Calu3 (cell line): Measurements from ENCODE around the gene NAE1. TPM values are rescaled to one million over a fixed set of nuclear protein-coding genes. Genes with fewer than 3 reads are reported as not detected.
A peak's percentile ranks its signal among the peaks of the same experiment; 100 is the strongest.

Source experiments
- Bru-seq: library from RNA; stranded (reverse); fragments of 400-500 nt; gene quantifications from one replicate; lab custom pipeline; 2021; lab: Mats Ljungman, UMichigan
- BruChase-seq, 2 experiments: library from RNA; stranded (reverse); fragments of 400-500 nt; gene quantifications; one replicate each; lab custom pipeline; 2021; lab: Mats Ljungman, UMichigan
- BruUV-seq: library from RNA; stranded (reverse); fragments of 400-500 nt; replicated peaks from 2 replicates; lab custom pipeline; 2021; lab: Mats Ljungman, UMichigan
- CTCF ChIA-PET: fragments of 300-600 bp; sonication (Branson Sonifier 250); formaldehyde crosslinking; loops from one replicate; lab custom pipeline; 2022; ENCODE audit warnings: antibody characterized with exemption; lab: Charles Lee
- DNase-seq: peaks from one replicate; pipeline ENCODE4 v3.0.0; 2022
- H3K27ac Mint-ChIP-seq: one replicate; pipeline ENCODE4 v1.8.0; 2022; ENCODE audit warnings: mixed read lengths; ENCODE audit not compliant: unreplicated experiment
- H3K27me3 Mint-ChIP-seq: one replicate; pipeline ENCODE4 v1.8.0; 2022; ENCODE audit warnings: mixed read lengths; ENCODE audit not compliant: unreplicated experiment
- H3K36me3 Mint-ChIP-seq: one replicate; pipeline ENCODE4 v1.8.0; 2022; ENCODE audit warnings: mild to moderate bottlenecking, moderate library complexity, mixed read lengths; ENCODE audit not compliant: insufficient read depth, unreplicated experiment
- H3K4me1 Mint-ChIP-seq: one replicate; pipeline ENCODE4 v1.8.0; 2022; ENCODE audit warnings: mild to moderate bottlenecking, low read depth, mixed read lengths; ENCODE audit not compliant: unreplicated experiment
- H3K4me3 Mint-ChIP-seq: one replicate; pipeline ENCODE4 v1.8.0; 2022; ENCODE audit warnings: mild to moderate bottlenecking, low read depth, moderate library complexity, mixed read lengths; ENCODE audit not compliant: unreplicated experiment
- H3K9me3 Mint-ChIP-seq: one replicate; pipeline ENCODE4 v1.8.0; 2022; ENCODE audit warnings: low read depth, mixed read lengths; ENCODE audit not compliant: unreplicated experiment
- intact Hi-C: fragments of 100-400 bp; cut with micrococcal nuclease; formaldehyde crosslinking; loops from one replicate; pipeline ENCODE4 v1.10.0; 2022; ENCODE audit not compliant: unreplicated experiment
- long read RNA-seq: library from polyadenylated mRNA; stranded (forward); transcript quantifications from one replicate; pipeline ENCODE4 v2.0.0, GENCODE V29; 2022
- total RNA-seq: library from RNA; stranded (reverse); gene quantifications from 2 replicates; pipeline ENCODE4 v1.2.3, GENCODE V29; 2022
- TF ChIP-seq, protein P1 (sequence below): fragments of 200-600 bp; IDR thresholded peaks from one replicate; pipeline ENCODE4 v1.8.0; 2022; ENCODE audit warnings: antibody characterized with exemption; ENCODE audit not compliant: unreplicated experiment

The NAE1 gene
- total RNA-seq (79.4 and 84.5 TPM in 2 replicates), Bru-seq, nascent RNA (percentile 86 among the genes with signal in this experiment), BruChase-seq, experiment 1, labeled RNA remaining after a 6-hour chase (percentile 84 among the genes with signal in this experiment), BruChase-seq, experiment 2, labeled RNA remaining after a 2-hour chase (percentile 87 among the genes with signal in this experiment)
- long read RNA-seq, transcript NAE1-204 (19 exons, 1,654 nt) = minor isoform, 5 of 125 reads
- long read RNA-seq, transcript NAE1-201 (20 exons, 1,837 nt) = major isoform, 100 of 125 reads
- long read RNA-seq, partial matches to known transcripts = 4 of 125 reads
- long read RNA-seq, other reads (novel, unspliced or antisense) = 10 of 125 reads

DNA sequence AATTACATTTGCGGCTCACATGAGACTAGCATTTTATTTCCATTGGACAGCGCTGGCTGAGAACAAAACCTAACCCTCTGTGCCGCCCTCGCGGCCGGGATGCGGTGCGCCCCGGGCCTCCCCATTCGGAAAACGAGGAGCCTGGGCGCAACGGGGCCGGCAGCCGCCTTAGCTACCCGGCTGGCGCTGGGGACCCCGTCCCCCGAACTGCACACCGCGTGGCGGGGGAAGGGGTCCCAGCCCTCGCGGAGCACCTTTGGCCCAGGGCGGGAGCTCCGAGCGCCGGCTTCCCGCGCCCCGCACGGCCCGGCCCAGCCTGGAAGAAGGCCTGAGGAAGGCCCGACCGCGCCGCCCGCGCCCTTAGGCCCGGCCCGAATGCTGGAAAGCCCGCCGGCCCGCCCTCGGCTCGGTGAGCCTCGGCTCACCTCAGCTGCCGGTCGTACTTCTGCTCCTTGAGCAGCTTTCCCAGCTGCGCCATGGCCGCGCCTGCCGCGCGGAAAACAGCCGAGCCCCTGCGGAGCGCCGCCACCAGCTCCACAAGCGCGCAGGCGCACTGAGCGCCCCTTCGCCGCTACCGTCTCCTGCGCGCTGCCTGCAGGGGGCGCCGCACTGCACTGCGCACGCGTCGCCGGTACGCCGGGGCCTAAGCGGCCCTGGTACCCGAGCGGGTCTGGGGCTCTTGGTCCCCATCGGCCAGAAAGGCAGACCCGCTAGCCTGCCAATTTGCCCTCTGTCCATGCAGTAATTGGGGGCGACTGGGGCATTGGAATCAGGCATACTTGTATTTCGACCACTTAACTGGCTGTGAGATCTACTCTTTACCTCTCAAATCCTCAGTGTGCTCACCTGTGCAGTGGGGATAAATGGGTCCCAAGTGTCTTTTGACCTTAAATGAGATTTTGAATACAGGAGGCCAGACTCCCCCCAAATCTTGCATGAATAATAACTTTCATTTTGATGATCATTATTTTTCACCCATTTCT lies at the start of gene NAE1:
Gene NAE1, minus strand, starts transcription at position 555 of the 983 bp plus-strand sequence. Its CDS starts 77 bp downstream, at position 478.
- peak within 1 kb of the TSS; percentile 71 for H3K4me3 Mint-ChIP-seq
- peaks cover 24% of the 10 kb centered on the region for H3K27me3 Mint-ChIP-seq
- BruUV-seq = no TSS peak
- H3K9me3 Mint-ChIP-seq = no peaks in the 10 kb centered on the region
- H3K27ac Mint-ChIP-seq = no peak within 1 kb of the TSS
- CTCF ChIA-PET = interaction anchor here (0.5 to 1.8 kb wide), 26 partner anchors 8 to 1271 kb away, joined by 3 to 61 read pairs (median 4); partner anchors contain the start of genes CA7, DYNC1LI2, PDP2 and RRAD
- peaks cover 21% of the 10 kb centered on the region for H3K36me3 Mint-ChIP-seq
- TF ChIP-seq, protein P1, sequence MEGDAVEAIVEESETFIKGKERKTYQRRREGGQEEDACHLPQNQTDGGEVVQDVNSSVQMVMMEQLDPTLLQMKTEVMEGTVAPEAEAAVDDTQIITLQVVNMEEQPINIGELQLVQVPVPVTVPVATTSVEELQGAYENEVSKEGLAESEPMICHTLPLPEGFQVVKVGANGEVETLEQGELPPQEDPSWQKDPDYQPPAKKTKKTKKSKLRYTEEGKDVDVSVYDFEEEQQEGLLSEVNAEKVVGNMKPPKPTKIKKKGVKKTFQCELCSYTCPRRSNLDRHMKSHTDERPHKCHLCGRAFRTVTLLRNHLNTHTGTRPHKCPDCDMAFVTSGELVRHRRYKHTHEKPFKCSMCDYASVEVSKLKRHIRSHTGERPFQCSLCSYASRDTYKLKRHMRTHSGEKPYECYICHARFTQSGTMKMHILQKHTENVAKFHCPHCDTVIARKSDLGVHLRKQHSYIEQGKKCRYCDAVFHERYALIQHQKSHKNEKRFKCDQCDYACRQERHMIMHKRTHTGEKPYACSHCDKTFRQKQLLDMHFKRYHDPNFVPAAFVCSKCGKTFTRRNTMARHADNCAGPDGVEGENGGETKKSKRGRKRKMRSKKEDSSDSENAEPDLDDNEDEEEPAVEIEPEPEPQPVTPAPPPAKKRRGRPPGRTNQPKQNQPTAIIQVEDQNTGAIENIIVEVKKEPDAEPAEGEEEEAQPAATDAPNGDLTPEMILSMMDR = peak; percentile 97
- no peaks in the 10 kb centered on the region for H3K4me1 Mint-ChIP-seq
- intact Hi-C loops = loop anchor here (2.0 kb wide), 1 partner anchor 38 kb away; no protein-coding TSS in a partner anchor
- DNase-seq = peak; percentile 95

DNA sequence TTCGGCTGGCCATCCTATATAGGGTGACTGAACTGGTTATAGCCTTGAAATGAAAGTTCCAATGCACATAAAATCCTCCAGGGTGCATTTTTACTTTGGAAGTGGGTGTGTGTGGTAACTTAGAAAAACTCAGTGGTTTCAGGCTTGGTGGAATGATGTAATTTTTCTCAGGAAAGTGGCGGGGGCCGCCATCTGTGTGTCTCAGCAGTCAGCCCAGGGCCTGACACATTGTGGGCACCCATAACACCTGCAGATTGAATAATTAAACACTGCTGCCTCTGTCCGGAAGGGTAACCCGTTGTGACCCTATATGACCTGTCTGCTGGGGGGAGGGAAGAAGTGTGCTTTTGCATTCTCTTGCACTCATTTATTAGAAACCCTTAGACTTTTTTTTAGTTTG lies 47.3 kb upstream of the NAE1 start:
- DNase-seq = no peak
- H3K4me1 Mint-ChIP-seq = peaks cover 28% of the 10 kb centered on the region
- H3K27me3 Mint-ChIP-seq = no peaks in the 10 kb centered on the region
- TF ChIP-seq, protein P1 = no peak
- H3K27ac Mint-ChIP-seq = no peak overlapping the region
- CTCF ChIA-PET = no interaction called here
- H3K36me3 Mint-ChIP-seq = peaks cover 24% of the 10 kb centered on the region
- no peak overlapping the region for H3K4me3 Mint-ChIP-seq
- intact Hi-C loops = no loop called here
- BruUV-seq = no TSS peak
- no peaks in the 10 kb centered on the region for H3K9me3 Mint-ChIP-seq

DNA sequence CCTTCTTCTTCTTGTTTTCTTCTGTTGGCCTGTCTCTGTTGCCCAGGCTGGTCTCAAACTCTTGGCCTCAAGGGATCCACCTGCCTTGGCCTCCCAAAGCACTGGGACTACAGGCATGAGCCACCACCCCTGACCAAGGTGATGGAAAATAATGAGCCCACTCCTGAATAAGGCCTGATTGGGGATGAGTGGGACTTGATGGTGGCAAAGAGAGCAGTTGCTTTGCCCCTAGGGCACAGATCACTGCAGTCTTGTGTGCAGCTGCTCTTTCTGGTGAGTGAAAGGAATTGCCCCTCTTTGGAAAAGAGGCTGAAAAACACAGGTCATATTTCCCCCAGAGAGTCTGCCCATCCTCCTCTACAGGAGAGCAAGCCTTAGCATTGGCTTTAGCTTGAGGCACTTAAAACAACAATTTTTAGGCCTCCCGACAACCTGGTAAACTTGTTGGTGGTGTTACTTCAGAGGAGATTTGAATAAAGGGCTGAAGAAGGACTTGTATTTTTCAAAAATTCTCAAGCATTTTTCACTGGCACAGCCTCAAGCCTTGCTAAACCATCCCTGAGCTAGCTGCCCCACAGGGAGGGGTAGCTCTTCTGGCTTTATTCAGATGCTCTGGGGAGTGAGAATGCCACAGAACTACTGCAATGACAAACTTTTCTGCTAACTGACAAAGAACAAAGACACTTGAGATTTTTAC lies 43.5 kb upstream of the NAE1 start:
- intact Hi-C loops = loop anchor here (5.0 kb wide), 1 partner anchor 267 kb away; no protein-coding TSS in a partner anchor
- CTCF ChIA-PET = interaction anchor here (0.6 to 2.7 kb wide), 4 partner anchors 18 to 156 kb away, joined by 4 to 9 read pairs (median 6); no protein-coding TSS in a partner anchor
- H3K27me3 Mint-ChIP-seq = no peaks in the 10 kb centered on the region
- TF ChIP-seq, protein P1 = no peak
- DNase-seq = no peak
- H3K4me3 Mint-ChIP-seq = no peak overlapping the region
- H3K9me3 Mint-ChIP-seq = no peaks in the 10 kb centered on the region
- H3K4me1 Mint-ChIP-seq = peaks cover 23% of the 10 kb centered on the region
- peaks cover 10% of the 10 kb centered on the region for H3K36me3 Mint-ChIP-seq
- no TSS peak for BruUV-seq
- H3K27ac Mint-ChIP-seq = no peak overlapping the region
